ENCODE data around the gene ERH.
A peak's percentile ranks its signal among the peaks of the same experiment; 100 is the strongest.

Gene ERH

DNA sequence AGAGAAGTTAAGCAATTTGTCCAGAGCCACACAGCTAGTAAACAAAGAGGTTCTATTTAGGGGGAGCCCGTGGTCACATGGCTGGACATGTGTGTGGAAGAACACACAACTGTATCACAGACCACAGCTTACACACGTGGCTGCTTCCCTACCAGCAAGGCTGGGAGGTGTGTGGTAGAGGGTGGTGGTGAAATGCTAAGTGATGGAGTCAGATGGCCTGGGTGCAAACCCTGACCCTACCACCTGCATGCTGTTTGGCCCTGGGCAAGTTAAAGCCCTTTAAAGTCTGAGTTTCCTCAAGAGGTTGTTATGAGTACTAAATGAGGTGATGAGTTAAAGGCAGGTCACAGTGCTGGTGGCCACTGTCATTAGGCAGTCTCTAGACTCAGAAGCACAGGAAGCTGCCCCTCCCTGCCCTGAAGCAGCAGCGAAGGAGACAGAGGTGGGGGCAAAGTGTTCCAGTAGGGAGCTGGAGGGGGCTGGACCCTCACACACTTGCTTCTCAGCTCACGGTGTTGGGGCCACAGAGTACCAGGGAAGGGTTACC lies 64.2 kb downstream of the ERH start:
- Histone ChIP-seq H2BK120ac (ENCODE audit: low read depth, low read length) (no peak overlapping the region), H3K23ac (ENCODE audit: low read length in 2 of 2) (peak overlapping the region in 1 of 2 experiments; percentile 18), H3K4me2 (ENCODE audit: low read length, poor library complexity, severe bottlenecking) (no peak overlapping the region), H2AK5ac (ENCODE audit: low read length, severe bottlenecking) (no peak overlapping the region), H3K4me3 (ENCODE audit: insufficient read depth in 1 of 2, low read depth in 1 of 2, low read length in 2 of 2) (no peak overlapping the region), H3K36me3 (ENCODE audit: control insufficient read depth in 1 of 2, insufficient read depth in 2 of 2, low read depth in 1 of 2, low read length in 2 of 2) (peaks cover 0 to 21% of the 10 kb centered on the region in 2 experiments), H2AFZ (ENCODE audit: low read depth, low read length) (no peak overlapping the region), H3K4me1 (ENCODE audit: control insufficient read depth, insufficient read depth, low read depth, low read length) (no peaks in the 10 kb centered on the region), H3K4ac (ENCODE audit: low read depth in 1 of 2, low read length in 2 of 2) (no peak overlapping the region), H3K79me1 (replicated peaks; ENCODE audit: low read length, poor library complexity, severe bottlenecking) (no peaks in the 10 kb centered on the region), H3K9me3 (ENCODE audit: control insufficient read depth, low read length) (no peaks in the 10 kb centered on the region), H4K8ac (ENCODE audit: low read length) (no peak overlapping the region), H2BK15ac (ENCODE audit: low read depth, poor library complexity, severe bottlenecking) (no peak overlapping the region), H3K27me3 (ENCODE audit: control insufficient read depth in 1 of 2, insufficient read depth in 1 of 2, low read length in 2 of 2) (peaks cover 5 to 63% of the 10 kb centered on the region in 2 experiments), H2BK5ac (ENCODE audit: low read depth, low read length, poor library complexity, severe bottlenecking) (no peak overlapping the region), H3K14ac (ENCODE audit: low read length in 2 of 2) (peak overlapping the region in 1 of 2 experiments; percentile 49), H3K18ac (ENCODE audit: low read depth in 1 of 2, low read length in 2 of 2) (no peak overlapping the region), H4K91ac (ENCODE audit: low read length) (no peak overlapping the region), H3K27ac (ENCODE audit: low read length, poor library complexity, severe bottlenecking) (no peak overlapping the region), H2BK12ac (ENCODE audit: low read length in 2 of 2) (no peak overlapping the region), H3K9ac (ENCODE audit: low read length) (no peak overlapping the region)
- WGBS = 77% methylated on average over 4 of the region's 4 CpGs
- DNase-seq = no peak

DNA sequence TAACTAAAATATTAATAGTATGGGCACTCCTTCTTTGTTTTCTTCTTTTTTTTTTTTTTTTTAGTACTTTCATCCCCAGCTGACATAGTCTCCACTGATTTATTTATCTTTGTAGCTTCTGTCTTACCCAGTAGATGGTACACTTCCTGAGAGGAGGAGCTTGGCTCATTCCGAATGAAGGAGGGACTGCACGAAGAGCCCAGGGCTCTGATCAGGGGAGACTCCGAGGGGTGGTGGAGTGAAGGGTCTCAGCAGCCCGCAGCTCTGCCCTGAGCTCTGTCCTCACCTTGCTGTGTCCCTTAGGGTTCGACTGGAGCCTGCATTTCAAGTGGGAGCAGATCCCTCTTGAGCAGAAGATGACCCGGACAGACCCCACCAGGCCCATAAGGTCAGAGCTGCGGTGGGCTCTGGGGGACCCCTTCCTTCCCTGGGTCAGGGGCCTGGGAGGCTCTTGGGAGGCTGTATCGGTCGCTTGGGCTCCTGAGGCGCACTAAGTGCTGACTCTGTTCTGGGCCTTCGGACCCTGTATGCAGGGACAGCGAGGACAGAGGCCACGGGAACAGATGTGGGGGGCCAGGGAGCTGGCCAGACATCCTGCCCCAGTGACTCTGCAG lies 65.2 kb downstream of the ERH start:
- H4K8ac ChIP-seq (ENCODE audit: low read length) = peak overlapping the region; percentile 48
- peaks cover 0 to 21% of the 10 kb centered on the region in 2 experiments for H3K36me3 ChIP-seq (ENCODE audit: control insufficient read depth in 1 of 2, insufficient read depth in 2 of 2, low read depth in 1 of 2, low read length in 2 of 2)
- H3K4me3 ChIP-seq (ENCODE audit: insufficient read depth in 1 of 2, low read depth in 1 of 2, low read length in 2 of 2) = no peak overlapping the region
- no peak overlapping the region for H4K91ac ChIP-seq (ENCODE audit: low read length)
- no peak overlapping the region for H3K18ac ChIP-seq (ENCODE audit: low read depth in 1 of 2, low read length in 2 of 2)
- H3K14ac ChIP-seq (ENCODE audit: low read length in 2 of 2) = no peak overlapping the region
- H2AFZ ChIP-seq (ENCODE audit: low read depth, low read length) = no peak overlapping the region
- H3K27ac ChIP-seq (ENCODE audit: low read length, poor library complexity, severe bottlenecking) = no peak overlapping the region
- no peak for DNase-seq
- no peak overlapping the region for H3K23ac ChIP-seq (ENCODE audit: low read length in 2 of 2)
- H3K9ac ChIP-seq (ENCODE audit: low read length) = no peak overlapping the region
- H3K27me3 ChIP-seq (ENCODE audit: control insufficient read depth in 1 of 2, insufficient read depth in 1 of 2, low read length in 2 of 2) = peaks cover 5 to 54% of the 10 kb centered on the region in 2 experiments
- no peak overlapping the region for H2BK12ac ChIP-seq (ENCODE audit: low read length in 2 of 2)
- WGBS = 88% methylated on average over 13 of the region's 13 CpGs
- H2BK5ac ChIP-seq (ENCODE audit: low read depth, low read length, poor library complexity, severe bottlenecking) = no peak overlapping the region
- no peaks in the 10 kb centered on the region for H3K4me1 ChIP-seq (ENCODE audit: control insufficient read depth, insufficient read depth, low read depth, low read length)
- H2BK15ac ChIP-seq (ENCODE audit: low read depth, poor library complexity, severe bottlenecking) = no peak overlapping the region
- no peak overlapping the region for H3K4me2 ChIP-seq (ENCODE audit: low read length, poor library complexity, severe bottlenecking)
- no peak overlapping the region for H2BK120ac ChIP-seq (ENCODE audit: low read depth, low read length)
- no peak overlapping the region for H2AK5ac ChIP-seq (ENCODE audit: low read length, severe bottlenecking)
- no peaks in the 10 kb centered on the region for H3K9me3 ChIP-seq (ENCODE audit: control insufficient read depth, low read length)
- H3K4ac ChIP-seq (ENCODE audit: low read depth in 1 of 2, low read length in 2 of 2) = no peak overlapping the region
- H3K79me1 ChIP-seq (replicated peaks; ENCODE audit: low read length, poor library complexity, severe bottlenecking) = no peaks in the 10 kb centered on the region

DNA sequence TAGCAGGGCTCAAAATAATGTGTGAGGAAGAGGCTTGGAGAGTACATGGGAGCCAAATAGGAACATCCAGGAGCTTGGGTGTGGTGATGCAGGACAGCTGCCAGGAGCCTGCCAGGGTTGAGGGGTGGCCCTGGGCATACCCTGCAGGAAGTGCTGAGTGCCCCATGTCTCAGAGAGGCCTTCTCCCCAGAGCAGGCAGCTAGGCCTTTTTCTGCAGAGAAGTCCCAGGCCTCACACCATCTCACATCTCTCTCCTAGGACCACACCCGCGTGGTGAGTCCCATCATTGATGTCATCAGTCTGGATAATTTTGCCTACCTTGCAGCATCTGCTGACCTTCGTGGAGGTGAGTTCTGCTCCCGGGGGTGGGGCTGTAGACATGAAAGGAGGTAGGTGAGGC lies 66.9 kb downstream of the ERH start:
- Histone ChIP-seq H3K4me3 (ENCODE audit: insufficient read depth in 1 of 2, low read depth in 1 of 2, low read length in 2 of 2) (no peak overlapping the region), H3K18ac (ENCODE audit: low read depth in 1 of 2, low read length in 2 of 2) (no peak overlapping the region), H3K9me3 (ENCODE audit: control insufficient read depth, low read length) (no peaks in the 10 kb centered on the region), H2BK5ac (ENCODE audit: low read depth, low read length, poor library complexity, severe bottlenecking) (no peak overlapping the region), H2BK120ac (ENCODE audit: low read depth, low read length) (no peak overlapping the region), H3K4me2 (ENCODE audit: low read length, poor library complexity, severe bottlenecking) (no peak overlapping the region), H2BK15ac (ENCODE audit: low read depth, poor library complexity, severe bottlenecking) (no peak overlapping the region), H2AFZ (ENCODE audit: low read depth, low read length) (no peak overlapping the region), H3K9ac (ENCODE audit: low read length) (no peak overlapping the region), H3K4ac (ENCODE audit: low read depth in 1 of 2, low read length in 2 of 2) (no peak overlapping the region), H3K4me1 (ENCODE audit: control insufficient read depth, insufficient read depth, low read depth, low read length) (no peaks in the 10 kb centered on the region), H3K36me3 (ENCODE audit: control insufficient read depth in 1 of 2, insufficient read depth in 2 of 2, low read depth in 1 of 2, low read length in 2 of 2) (peaks cover 0 to 28% of the 10 kb centered on the region in 2 experiments), H2BK12ac (ENCODE audit: low read length in 2 of 2) (no peak overlapping the region), H3K14ac (ENCODE audit: low read length in 2 of 2) (no peak overlapping the region), H4K91ac (ENCODE audit: low read length) (no peak overlapping the region), H4K8ac (ENCODE audit: low read length) (no peak overlapping the region), H2AK5ac (ENCODE audit: low read length, severe bottlenecking) (no peak overlapping the region), H3K27ac (ENCODE audit: low read length, poor library complexity, severe bottlenecking) (no peak overlapping the region), H3K23ac (ENCODE audit: low read length in 2 of 2) (peak overlapping the region in 1 of 2 experiments; percentile 24), H3K79me1 (replicated peaks; ENCODE audit: low read length, poor library complexity, severe bottlenecking) (no peaks in the 10 kb centered on the region), H3K27me3 (ENCODE audit: control insufficient read depth in 1 of 2, insufficient read depth in 1 of 2, low read length in 2 of 2) (peaks cover 5 to 52% of the 10 kb centered on the region in 2 experiments)
- DNase-seq = no peak
- 96% methylated on average over 3 of the region's 4 CpGs for WGBS

Measured in mesenchymal stem cell (in vitro differentiated cells and primary cell).